ENCODE measurements around the gene GFY.

DNA sequence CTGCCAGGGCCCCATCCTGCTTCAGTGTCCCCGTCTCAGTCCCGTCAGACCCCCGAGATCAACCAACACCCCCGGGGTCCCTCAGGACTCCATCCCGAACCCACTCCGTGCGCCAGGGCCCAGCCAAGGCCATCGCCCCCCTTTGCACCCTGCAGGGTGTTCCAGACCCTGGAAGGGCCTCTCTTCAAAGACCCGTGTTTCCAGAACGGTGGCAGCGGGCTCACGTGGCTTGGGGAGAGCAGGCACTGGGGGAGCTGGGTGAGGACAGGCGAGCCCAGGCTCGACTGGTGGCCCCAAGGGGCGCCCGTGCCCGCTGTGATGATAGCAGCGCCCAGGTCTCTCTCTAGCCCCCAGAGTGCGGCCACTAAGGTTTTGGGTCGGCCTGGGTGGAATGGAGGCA lies 35.8 kb upstream of the GFY start:
- no peak for TF ChIP-seq BACH1 (tag; IDR thresholded peaks at IDR 0.05)
- TF ChIP-seq EP400 (IDR thresholded peaks at IDR 0.05): no peak
- no peak for TF ChIP-seq HNRNPL (IDR thresholded peaks at IDR 0.05; ENCODE audit: low read depth, low read length)
- no peak for TF ChIP-seq ZNF589 (CRISPR knock-in tag; IDR thresholded peaks at IDR 0.05; ENCODE audit: low read depth)
- TF ChIP-seq, protein P1, sequence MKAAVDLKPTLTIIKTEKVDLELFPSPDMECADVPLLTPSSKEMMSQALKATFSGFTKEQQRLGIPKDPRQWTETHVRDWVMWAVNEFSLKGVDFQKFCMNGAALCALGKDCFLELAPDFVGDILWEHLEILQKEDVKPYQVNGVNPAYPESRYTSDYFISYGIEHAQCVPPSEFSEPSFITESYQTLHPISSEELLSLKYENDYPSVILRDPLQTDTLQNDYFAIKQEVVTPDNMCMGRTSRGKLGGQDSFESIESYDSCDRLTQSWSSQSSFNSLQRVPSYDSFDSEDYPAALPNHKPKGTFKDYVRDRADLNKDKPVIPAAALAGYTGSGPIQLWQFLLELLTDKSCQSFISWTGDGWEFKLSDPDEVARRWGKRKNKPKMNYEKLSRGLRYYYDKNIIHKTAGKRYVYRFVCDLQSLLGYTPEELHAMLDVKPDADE (conservative IDR thresholded peaks at IDR 0.05; ENCODE audit: control insufficient read depth, low read depth, low read length): no peak
- TF ChIP-seq, protein P2, sequence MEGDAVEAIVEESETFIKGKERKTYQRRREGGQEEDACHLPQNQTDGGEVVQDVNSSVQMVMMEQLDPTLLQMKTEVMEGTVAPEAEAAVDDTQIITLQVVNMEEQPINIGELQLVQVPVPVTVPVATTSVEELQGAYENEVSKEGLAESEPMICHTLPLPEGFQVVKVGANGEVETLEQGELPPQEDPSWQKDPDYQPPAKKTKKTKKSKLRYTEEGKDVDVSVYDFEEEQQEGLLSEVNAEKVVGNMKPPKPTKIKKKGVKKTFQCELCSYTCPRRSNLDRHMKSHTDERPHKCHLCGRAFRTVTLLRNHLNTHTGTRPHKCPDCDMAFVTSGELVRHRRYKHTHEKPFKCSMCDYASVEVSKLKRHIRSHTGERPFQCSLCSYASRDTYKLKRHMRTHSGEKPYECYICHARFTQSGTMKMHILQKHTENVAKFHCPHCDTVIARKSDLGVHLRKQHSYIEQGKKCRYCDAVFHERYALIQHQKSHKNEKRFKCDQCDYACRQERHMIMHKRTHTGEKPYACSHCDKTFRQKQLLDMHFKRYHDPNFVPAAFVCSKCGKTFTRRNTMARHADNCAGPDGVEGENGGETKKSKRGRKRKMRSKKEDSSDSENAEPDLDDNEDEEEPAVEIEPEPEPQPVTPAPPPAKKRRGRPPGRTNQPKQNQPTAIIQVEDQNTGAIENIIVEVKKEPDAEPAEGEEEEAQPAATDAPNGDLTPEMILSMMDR (IDR thresholded peaks at IDR 0.05 in 2 of 3, conservative IDR thresholded peaks at IDR 0.05 in 1 of 3; ENCODE audit: insufficient read depth in 2 of 3, low read depth in 1 of 3, low read length in 3 of 3): no peak
- no peak for TF ChIP-seq POLR2AphosphoS2 (IDR thresholded peaks at IDR 0.05; ENCODE audit: low read length)
- TF ChIP-seq RBBP5 (IDR thresholded peaks at IDR 0.05; ENCODE audit: borderline replicate concordance, insufficient read depth, low read length, poor library complexity, severe bottlenecking): no peak
- no peak for TF ChIP-seq SMARCA5 (IDR thresholded peaks at IDR 0.05)
- TF ChIP-seq LARP7 (IDR thresholded peaks at IDR 0.05): no peak
- no peak for TF ChIP-seq POLR2AphosphoS5 (IDR thresholded peaks at IDR 0.05; ENCODE audit: control insufficient read depth, insufficient read depth, low read depth, low read length)
